HepG2 (cell line): Measurements from ENCODE around the gene HDHD3. TPM values are rescaled to one million over a fixed set of nuclear protein-coding genes. Genes with fewer than 3 reads are reported as not detected.

Experiments
- EHMT2 ChIP-seq: fragments of 200-600 bp; sonication (generic); IDR thresholded peaks from 2 replicates; pipeline ENCODE4 v1.7.0; 2017; ENCODE audit warnings: antibody characterized with exemption, low read depth, low read length, borderline replicate concordance
- FIP1L1 ChIP-seq: fragments of 200-400 bp; formaldehyde crosslinking; IDR thresholded peaks from 2 replicates; pipeline ENCODE4 v1.6.1; 2018; ENCODE audit warnings: low read depth, mild to moderate bottlenecking, low read length, moderate library complexity, borderline replicate concordance; ENCODE audit not compliant: insufficient read depth
- GABPB1 ChIP-seq: IDR thresholded peaks from 2 replicates; pipeline ENCODE4 v1.6.1; 2016; ENCODE audit warnings: mild to moderate bottlenecking, missing genetic modification reagents, moderate library complexity, missing compliant biosample characterization
- HCFC1 ChIP-seq: fragments of 150-350 bp; IDR thresholded peaks from 2 replicates; pipeline ENCODE4 v1.6.1; 2014; ENCODE audit warnings: low read depth, low read length
- MTF2 ChIP-seq: sonication (generic); formaldehyde crosslinking; IDR thresholded peaks from 2 replicates; pipeline ENCODE4 v1.5.0; 2020; ENCODE audit warnings: missing genetic modification reagents, borderline replicate concordance
- SATB2 ChIP-seq: sonication (generic); formaldehyde crosslinking; IDR thresholded peaks from 2 replicates; pipeline ENCODE4 v1.5.0; 2020; ENCODE audit warnings: missing genetic modification reagents
- SIX1 ChIP-seq: sonication (generic); formaldehyde crosslinking; IDR thresholded peaks from 2 replicates; pipeline ENCODE4 v1.4.0; 2020; ENCODE audit warnings: missing genetic modification reagents, borderline replicate concordance
- SP140L ChIP-seq: sonication (generic); formaldehyde crosslinking; IDR thresholded peaks from 2 replicates; pipeline ENCODE4 v1.4.0; 2020; ENCODE audit warnings: missing genetic modification reagents, borderline replicate concordance
- TEAD3 ChIP-seq: optimal IDR thresholded peaks from 2 replicates; pipeline ENCODE3; 2016; ENCODE audit warnings: borderline replicate concordance
- TOE1 ChIP-seq: sonication (generic); formaldehyde crosslinking; IDR thresholded peaks from 2 replicates; pipeline ENCODE4 v1.4.0; 2020; ENCODE audit warnings: mild to moderate bottlenecking, missing genetic modification reagents
- ZMYM2 ChIP-seq: sonication (generic); formaldehyde crosslinking; IDR thresholded peaks from 2 replicates; pipeline ENCODE4 v1.8.0; 2022; ENCODE audit warnings: mild to moderate bottlenecking, missing genetic modification reagents
- ZNF558 ChIP-seq: sonication (generic); formaldehyde crosslinking; IDR thresholded peaks from 2 replicates; pipeline ENCODE4 v1.9.0; 2022; ENCODE audit warnings: mild to moderate bottlenecking, missing genetic modification reagents, borderline replicate concordance
- ZNF775 ChIP-seq: sonication (generic); formaldehyde crosslinking; IDR thresholded peaks from 2 replicates; pipeline ENCODE4 v1.4.0; 2020; ENCODE audit warnings: missing genetic modification reagents, mild to moderate bottlenecking, moderate library complexity, borderline replicate concordance
- polyA plus RNA-seq, 8 experiments: library from polyadenylated mRNA; depleted of rRNA in 3 of 8; stranded (reverse) in 7 of 8; unstranded in 1 of 8; fragments of >200 nt; fragmentation: Illumina TruSeq in 4 of 8; extraction: Trizol in 4 of 8; gene quantifications; 2 replicates each; pipeline versions ENCODE4 v1.2.1 to v1.2.3, GENCODE V29; 2011 to 2016; ENCODE audit warnings: low read depth in 4 of 8, missing spikeins in 1 of 8, mixed read lengths in 1 of 8; ENCODE audit not compliant: insufficient read depth in 1 of 8
- total RNA-seq, 5 experiments: library from RNA; depleted of rRNA; stranded (reverse); fragments of >200 nt; fragmentation: Illumina TruSeq; extraction: Trizol; gene quantifications; 2 replicates each; pipeline ENCODE4 v1.2.3, GENCODE V29; 2016; ENCODE audit warnings: low read depth in 1 of 5
- TF ChIP-seq, protein P1 (sequence below): IDR thresholded peaks from 2 replicates; pipeline ENCODE4 v1.6.1; 2016; ENCODE audit warnings: missing biosample characterization, missing genetic modification reagents, low read depth
- TF ChIP-seq, protein P2 (sequence below): sonication (generic); formaldehyde crosslinking; IDR thresholded peaks from 2 replicates; pipeline ENCODE4 v1.4.0; 2020; ENCODE audit warnings: missing genetic modification reagents
- TF ChIP-seq, protein P3 (sequence below): sonication (generic); formaldehyde crosslinking; IDR thresholded peaks from 2 replicates; pipeline ENCODE4 v1.4.0; 2020; ENCODE audit warnings: mild to moderate bottlenecking, missing genetic modification reagents
- TF ChIP-seq, protein P4 (sequence below): sonication (generic); formaldehyde crosslinking; IDR thresholded peaks from 2 replicates; pipeline ENCODE4 v1.4.0; 2020; ENCODE audit warnings: missing genetic modification reagents

Gene HDHD3
- total and polyA plus RNA-seq, 2 of the 13 experiments (the other 11 are each of a cell fraction or from before 2014, with no cell fraction given): 23.1 to 38.5 TPM

DNA sequence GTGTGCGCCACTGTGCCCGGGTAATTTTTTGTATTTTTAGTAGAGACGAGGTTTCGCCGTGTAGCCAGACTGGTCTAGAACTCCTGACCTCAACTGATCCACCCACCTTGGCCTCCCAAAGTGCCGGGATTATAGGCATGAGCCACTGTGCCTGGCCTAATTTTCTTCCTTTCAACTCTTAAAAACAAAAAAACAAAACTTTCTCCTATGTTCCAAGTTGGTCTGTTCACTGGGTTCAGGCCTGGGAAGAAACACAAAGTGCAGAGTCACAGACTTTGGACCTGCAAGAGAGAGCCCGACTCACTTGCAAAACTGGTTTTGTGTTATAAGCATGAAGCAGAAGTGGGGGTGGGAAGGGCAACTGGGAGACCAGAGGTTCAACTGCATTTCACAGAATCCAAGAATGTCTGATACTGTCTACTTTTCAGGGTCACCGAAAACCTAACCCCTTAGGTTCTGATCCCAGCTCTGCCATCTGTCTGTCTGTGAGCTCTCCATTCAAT, 5.2 kb upstream of the HDHD3 start (continued):
- TF ChIP-seq, protein P1, sequence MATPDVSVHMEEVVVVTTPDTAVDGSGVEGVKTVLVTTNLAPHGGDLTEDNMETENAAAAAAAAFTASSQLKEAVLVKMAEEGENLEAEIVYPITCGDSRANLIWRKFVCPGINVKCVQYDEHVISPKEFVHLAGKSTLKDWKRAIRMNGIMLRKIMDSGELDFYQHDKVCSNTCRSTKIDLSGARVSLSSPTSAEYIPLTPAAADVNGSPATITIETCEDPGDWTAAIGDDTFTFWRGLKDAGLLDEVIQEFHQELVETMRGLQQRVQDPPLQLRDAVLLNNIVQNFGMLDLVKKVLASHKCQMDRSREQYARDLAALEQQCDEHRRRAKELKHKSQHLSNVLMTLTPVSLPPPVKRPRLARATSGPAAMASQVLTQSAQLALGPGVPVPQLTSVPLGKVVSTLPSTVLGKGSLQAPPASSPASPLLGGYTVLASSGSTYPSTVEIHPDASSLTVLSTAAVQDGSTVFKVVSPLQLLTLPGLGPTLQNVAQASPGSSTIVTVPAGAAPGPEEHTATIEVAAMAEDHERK (CRISPR knock-in tag): no peak
- TF ChIP-seq EHMT2: no peak; the same call in 1 of the 2 replicates
- TF ChIP-seq, protein P2, sequence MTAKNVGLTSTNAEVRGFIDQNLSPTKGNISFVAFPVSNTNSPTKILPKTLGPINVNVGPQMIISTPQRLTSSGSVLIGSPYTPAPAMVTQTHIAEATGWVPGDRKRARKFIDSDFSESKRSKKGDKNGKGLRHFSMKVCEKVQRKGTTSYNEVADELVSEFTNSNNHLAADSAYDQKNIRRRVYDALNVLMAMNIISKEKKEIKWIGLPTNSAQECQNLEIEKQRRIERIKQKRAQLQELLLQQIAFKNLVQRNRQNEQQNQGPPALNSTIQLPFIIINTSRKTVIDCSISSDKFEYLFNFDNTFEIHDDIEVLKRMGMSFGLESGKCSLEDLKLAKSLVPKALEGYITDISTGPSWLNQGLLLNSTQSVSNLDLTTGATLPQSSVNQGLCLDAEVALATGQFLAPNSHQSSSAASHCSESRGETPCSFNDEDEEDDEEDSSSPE (CRISPR knock-in tag): no peak
- no peak for TF ChIP-seq ZNF775 (CRISPR knock-in tag)
- no peak for TF ChIP-seq TOE1 (CRISPR knock-in tag)
- TF ChIP-seq, protein P3, sequence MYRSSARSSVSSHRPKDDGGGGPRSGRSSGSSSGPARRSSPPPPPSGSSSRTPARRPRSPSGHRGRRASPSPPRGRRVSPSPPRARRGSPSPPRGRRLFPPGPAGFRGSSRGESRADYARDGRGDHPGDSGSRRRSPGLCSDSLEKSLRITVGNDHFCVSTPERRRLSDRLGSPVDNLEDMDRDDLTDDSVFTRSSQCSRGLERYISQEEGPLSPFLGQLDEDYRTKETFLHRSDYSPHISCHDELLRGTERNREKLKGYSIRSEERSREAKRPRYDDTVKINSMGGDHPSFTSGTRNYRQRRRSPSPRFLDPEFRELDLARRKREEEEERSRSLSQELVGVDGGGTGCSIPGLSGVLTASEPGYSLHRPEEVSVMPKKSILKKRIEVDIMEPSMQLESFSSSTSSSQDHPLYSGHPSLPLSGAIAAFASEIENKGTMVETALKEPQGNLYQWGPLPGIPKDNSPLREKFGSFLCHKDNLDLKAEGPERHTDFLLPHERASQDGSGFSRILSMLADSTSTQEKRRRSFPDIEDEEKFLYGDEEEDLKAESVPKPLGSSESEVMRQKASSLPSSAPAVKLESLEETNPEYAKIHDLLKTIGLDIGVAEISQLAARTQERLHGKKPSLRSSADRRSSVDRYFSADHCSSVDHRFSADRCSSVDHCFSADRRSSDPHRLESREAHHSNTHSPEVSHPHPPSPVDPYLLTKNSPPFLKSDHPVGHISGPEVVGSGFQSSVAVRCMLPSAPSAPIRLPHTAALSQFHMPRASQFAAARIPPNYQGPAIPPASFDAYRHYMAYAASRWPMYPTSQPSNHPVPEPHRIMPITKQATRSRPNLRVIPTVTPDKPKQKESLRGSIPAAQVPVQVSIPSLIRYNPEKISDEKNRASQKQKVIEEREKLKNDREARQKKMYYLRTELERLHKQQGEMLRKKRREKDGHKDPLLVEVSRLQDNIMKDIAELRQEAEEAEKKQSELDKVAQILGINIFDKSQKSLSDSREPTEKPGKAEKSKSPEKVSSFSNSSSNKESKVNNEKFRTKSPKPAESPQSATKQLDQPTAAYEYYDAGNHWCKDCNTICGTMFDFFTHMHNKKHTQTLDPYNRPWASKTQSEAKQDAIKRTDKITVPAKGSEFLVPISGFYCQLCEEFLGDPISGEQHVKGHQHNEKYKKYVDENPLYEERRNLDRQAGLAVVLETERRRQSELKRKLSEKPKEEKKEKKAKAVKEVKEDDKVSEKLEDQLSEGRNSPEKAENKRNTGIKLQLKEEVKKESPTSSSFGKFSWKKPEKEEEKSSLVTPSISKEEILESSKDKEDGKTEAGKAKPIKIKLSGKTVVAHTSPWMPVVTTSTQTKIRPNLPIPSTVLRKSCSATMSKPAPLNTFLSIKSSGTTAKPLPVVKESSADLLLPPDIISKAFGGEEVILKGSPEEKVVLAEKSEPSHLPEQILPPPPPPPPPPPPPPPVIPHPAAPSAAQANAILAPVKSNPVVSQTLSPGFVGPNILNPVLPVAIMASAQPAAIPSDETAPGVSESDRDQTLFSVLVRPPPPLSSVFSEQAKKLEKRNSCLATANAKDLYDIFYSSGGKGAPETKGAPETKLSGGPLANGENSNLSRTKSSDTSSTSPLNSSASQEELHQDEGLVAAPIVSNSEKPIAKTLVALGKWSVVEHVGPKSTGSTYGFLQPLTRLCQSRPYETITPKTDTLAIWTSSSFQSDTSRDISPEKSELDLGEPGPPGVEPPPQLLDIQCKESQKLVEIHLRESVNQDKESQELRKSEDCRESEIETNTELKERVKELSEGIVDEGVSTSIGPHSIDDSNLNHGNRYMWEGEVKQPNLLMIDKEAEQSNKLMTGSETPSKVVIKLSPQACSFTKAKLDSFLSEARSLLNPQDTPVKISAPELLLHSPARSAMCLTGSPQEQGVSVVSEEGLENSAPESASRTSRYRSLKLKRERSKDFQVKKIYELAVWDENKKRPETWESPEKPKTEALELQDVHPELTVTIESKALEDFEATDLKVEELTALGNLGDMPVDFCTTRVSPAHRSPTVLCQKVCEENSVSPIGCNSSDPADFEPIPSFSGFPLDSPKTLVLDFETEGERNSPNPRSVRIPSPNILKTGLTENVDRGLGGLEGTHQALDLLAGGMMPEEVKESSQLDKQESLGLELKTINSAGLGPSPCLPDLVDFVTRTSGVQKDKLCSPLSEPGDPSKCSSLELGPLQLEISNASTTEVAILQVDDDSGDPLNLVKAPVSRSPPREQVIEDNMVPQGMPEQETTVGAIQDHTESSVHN (CRISPR knock-in tag): no peak
- TF ChIP-seq, protein P4, sequence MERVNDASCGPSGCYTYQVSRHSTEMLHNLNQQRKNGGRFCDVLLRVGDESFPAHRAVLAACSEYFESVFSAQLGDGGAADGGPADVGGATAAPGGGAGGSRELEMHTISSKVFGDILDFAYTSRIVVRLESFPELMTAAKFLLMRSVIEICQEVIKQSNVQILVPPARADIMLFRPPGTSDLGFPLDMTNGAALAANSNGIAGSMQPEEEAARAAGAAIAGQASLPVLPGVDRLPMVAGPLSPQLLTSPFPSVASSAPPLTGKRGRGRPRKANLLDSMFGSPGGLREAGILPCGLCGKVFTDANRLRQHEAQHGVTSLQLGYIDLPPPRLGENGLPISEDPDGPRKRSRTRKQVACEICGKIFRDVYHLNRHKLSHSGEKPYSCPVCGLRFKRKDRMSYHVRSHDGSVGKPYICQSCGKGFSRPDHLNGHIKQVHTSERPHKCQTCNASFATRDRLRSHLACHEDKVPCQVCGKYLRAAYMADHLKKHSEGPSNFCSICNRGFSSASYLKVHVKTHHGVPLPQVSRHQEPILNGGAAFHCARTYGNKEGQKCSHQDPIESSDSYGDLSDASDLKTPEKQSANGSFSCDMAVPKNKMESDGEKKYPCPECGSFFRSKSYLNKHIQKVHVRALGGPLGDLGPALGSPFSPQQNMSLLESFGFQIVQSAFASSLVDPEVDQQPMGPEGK (CRISPR knock-in tag): peak; percentile 49; the same call in 1 of the 2 replicates
- TF ChIP-seq FIP1L1: no peak
- TF ChIP-seq TEAD3 (CRISPR knock-in tag): peak; percentile 73
- no peak for TF ChIP-seq SATB2
- TF ChIP-seq GABPB1: no peak
- no peak for TF ChIP-seq HCFC1
- no peak for TF ChIP-seq SP140L (CRISPR knock-in tag)
- no peak for TF ChIP-seq ZNF558
- TF ChIP-seq SIX1 (CRISPR knock-in tag): 0 out of 2 replicates have a peak, but pooled peaks have one; percentile 33
- TF ChIP-seq ZMYM2 (CRISPR knock-in tag): peak; percentile 67; the same call in 1 of the 2 replicates
- TF ChIP-seq MTF2 (CRISPR knock-in tag): no peak
